Panc1 (cell line): Measurements from ENCODE around the gene ADCY9. TPM values are rescaled to one million over a fixed set of nuclear protein-coding genes. Genes with fewer than 3 reads are reported as not detected.

Experiments
- ATAC-seq: fragments of 200-7000 bp; cut with Tn5 transposase; 2 replicates; pipeline ENCODE4 v1.9.1; 2020; ENCODE audit warnings: mild to moderate bottlenecking, moderate library complexity
- BruUV-seq: library from RNA; stranded (reverse); fragments of 400-500 nt; replicated peaks from 2 replicates; lab custom pipeline; 2021; lab: Mats Ljungman, UMichigan
- CTCF ChIA-PET: fragments of 300-600 bp; sonication (Branson Sonifier 250); formaldehyde crosslinking; loops from one replicate; lab custom pipeline; 2022; ENCODE audit warnings: antibody characterized with exemption; lab: Charles Lee
- POLR2A ChIA-PET: fragments of 300-600 bp; sonication (Branson Sonifier 250); formaldehyde crosslinking; loops from one replicate; lab custom pipeline; 2022; ENCODE audit warnings: antibody characterized with exemption; lab: Charles Lee
- DNase-seq: peaks from one replicate; pipeline ENCODE4 v3.0.0-alpha.2; 2010; ENCODE audit warnings: low read depth, low spot score
- H3K27ac ChIP-seq: 2 replicates; pipeline ENCODE4 v1.5.1; 2011; ENCODE audit warnings: mild to moderate bottlenecking, low read length, inconsistent platforms
- H3K27me3 ChIP-seq: fragments of 200-500 bp; sonication (Bioruptor generic); 2 replicates; pipeline ENCODE4 v1.6.0; 2014; ENCODE audit warnings: low read length, inconsistent platforms; ENCODE audit not compliant: control insufficient read depth, insufficient read depth
- H3K36me3 ChIP-seq: fragments of 200-500 bp; sonication (Bioruptor generic); 2 replicates; pipeline ENCODE4 v1.5.1; 2014; ENCODE audit warnings: inconsistent platforms, mild to moderate bottlenecking, low read length, moderate library complexity; ENCODE audit not compliant: control insufficient read depth, insufficient read depth
- H3K4me1 ChIP-seq: 2 replicates; pipeline ENCODE4 v1.5.1; 2011; ENCODE audit warnings: inconsistent platforms, mild to moderate bottlenecking, low read length, moderate library complexity; ENCODE audit not compliant: control insufficient read depth, insufficient read depth
- H3K4me3 ChIP-seq, 2 experiments: 2 replicates each; pipeline ENCODE4 v1.5.1; 2011 to 2012; ENCODE audit warnings: low read depth in 2 of 2, low read length in 2 of 2, mild to moderate bottlenecking in 2 of 2, inconsistent platforms in 1 of 2, moderate library complexity in 1 of 2
- H3K9me3 ChIP-seq: fragments of 200-500 bp; sonication (Bioruptor generic); 2 replicates; pipeline ENCODE4 v1.5.1; 2014; ENCODE audit warnings: low read depth, mild to moderate bottlenecking, inconsistent platforms, low read length, moderate library complexity; ENCODE audit not compliant: control insufficient read depth, insufficient read depth
- POLR2AphosphoS5 ChIP-seq: IDR thresholded peaks from 2 replicates; pipeline ENCODE4 v1.6.1; 2012; ENCODE audit warnings: mild to moderate bottlenecking, low read depth, low read length, moderate library complexity
- SIN3A ChIP-seq: IDR thresholded peaks from 2 replicates; pipeline ENCODE4 v1.6.1; 2012; ENCODE audit warnings: low read depth, mild to moderate bottlenecking, low read length, moderate library complexity, borderline replicate concordance; ENCODE audit not compliant: insufficient read depth
- TCF7L2 ChIP-seq: IDR thresholded peaks from 2 replicates; pipeline ENCODE4 v1.6.1; 2011; ENCODE audit warnings: mild to moderate bottlenecking, low read depth, low read length, inconsistent platforms
- in situ Hi-C: cut with HindIII; loops from 2 replicates; pipeline ENCODE4 v1.10.0; 2016; ENCODE audit warnings: low sequenced_read_pairs, low pct_unique_long_range_greater_than_20kb
- intact Hi-C: fragments of 100-400 bp; cut with micrococcal nuclease; formaldehyde crosslinking; loops from one replicate; pipeline ENCODE4 v1.10.0; 2022; ENCODE audit not compliant: unreplicated experiment
- total RNA-seq: library from RNA; stranded (reverse); gene quantifications from one replicate; pipeline ENCODE4 v1.2.1, GENCODE V29; 2021; ENCODE audit not compliant: unreplicated experiment
- TF ChIP-seq, protein P1 (sequence below), 2 experiments: IDR thresholded peaks; 2 replicates each; pipeline ENCODE4 v1.6.1; 2011 to 2012; ENCODE audit warnings: low read depth in 2 of 2, control low read depth in 1 of 2, low read length in 1 of 2, mild to moderate bottlenecking in 1 of 2, moderate library complexity in 1 of 2; ENCODE audit not compliant: insufficient read depth in 1 of 2
- TF ChIP-seq, protein P2 (sequence below): fragments of 450-650 bp; IDR thresholded peaks from 2 replicates; pipeline ENCODE4 v1.5.1; 2017; ENCODE audit warnings: mild to moderate bottlenecking

ADCY9 gene
- total RNA-seq, 1 experiment from 2014 or later = 29.8 TPM

DNA sequence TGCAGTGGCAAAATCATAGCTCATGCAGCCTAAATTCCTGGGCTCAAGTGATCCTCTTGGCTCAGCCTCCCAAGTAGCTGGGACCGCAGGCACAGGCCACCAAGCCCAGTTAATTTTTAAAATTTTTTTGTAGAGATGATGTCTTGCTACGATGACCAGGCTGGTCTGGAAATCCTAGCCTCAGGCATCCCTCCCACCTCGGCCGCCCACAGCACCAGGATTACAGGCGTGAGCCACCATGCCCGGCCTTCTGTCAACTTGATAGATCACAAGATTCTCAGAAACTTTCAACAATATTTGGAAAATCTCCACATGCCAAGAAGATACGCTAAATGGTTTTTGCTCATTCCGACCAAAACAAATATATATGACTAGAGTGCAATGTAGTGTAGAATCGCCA lies 111.0 kb downstream of the ADCY9 start:
- Histone ChIP-seq H3K36me3 (no peaks in the 10 kb centered on the region), H3K9me3 (no peaks in the 10 kb centered on the region), H3K4me1 (no peaks in the 10 kb centered on the region), H3K27me3 (no peaks in the 10 kb centered on the region), H3K27ac (no peak overlapping the region), H3K4me3 (no peak overlapping the region)
- BruUV-seq = no TSS peak
- POLR2A ChIA-PET = no interaction called here
- TF ChIP-seq TCF7L2 = no peak
- TF ChIP-seq SIN3A = no peak
- TF ChIP-seq, protein P1, sequence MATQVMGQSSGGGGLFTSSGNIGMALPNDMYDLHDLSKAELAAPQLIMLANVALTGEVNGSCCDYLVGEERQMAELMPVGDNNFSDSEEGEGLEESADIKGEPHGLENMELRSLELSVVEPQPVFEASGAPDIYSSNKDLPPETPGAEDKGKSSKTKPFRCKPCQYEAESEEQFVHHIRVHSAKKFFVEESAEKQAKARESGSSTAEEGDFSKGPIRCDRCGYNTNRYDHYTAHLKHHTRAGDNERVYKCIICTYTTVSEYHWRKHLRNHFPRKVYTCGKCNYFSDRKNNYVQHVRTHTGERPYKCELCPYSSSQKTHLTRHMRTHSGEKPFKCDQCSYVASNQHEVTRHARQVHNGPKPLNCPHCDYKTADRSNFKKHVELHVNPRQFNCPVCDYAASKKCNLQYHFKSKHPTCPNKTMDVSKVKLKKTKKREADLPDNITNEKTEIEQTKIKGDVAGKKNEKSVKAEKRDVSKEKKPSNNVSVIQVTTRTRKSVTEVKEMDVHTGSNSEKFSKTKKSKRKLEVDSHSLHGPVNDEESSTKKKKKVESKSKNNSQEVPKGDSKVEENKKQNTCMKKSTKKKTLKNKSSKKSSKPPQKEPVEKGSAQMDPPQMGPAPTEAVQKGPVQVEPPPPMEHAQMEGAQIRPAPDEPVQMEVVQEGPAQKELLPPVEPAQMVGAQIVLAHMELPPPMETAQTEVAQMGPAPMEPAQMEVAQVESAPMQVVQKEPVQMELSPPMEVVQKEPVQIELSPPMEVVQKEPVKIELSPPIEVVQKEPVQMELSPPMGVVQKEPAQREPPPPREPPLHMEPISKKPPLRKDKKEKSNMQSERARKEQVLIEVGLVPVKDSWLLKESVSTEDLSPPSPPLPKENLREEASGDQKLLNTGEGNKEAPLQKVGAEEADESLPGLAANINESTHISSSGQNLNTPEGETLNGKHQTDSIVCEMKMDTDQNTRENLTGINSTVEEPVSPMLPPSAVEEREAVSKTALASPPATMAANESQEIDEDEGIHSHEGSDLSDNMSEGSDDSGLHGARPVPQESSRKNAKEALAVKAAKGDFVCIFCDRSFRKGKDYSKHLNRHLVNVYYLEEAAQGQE (IDR thresholded peaks at IDR 0.05; ENCODE audit: insufficient read depth in 1 of 2, low read depth in 2 of 2, low read length in 1 of 2) = no peak
- TF ChIP-seq POLR2AphosphoS5 = no peak
- TF ChIP-seq, protein P2, sequence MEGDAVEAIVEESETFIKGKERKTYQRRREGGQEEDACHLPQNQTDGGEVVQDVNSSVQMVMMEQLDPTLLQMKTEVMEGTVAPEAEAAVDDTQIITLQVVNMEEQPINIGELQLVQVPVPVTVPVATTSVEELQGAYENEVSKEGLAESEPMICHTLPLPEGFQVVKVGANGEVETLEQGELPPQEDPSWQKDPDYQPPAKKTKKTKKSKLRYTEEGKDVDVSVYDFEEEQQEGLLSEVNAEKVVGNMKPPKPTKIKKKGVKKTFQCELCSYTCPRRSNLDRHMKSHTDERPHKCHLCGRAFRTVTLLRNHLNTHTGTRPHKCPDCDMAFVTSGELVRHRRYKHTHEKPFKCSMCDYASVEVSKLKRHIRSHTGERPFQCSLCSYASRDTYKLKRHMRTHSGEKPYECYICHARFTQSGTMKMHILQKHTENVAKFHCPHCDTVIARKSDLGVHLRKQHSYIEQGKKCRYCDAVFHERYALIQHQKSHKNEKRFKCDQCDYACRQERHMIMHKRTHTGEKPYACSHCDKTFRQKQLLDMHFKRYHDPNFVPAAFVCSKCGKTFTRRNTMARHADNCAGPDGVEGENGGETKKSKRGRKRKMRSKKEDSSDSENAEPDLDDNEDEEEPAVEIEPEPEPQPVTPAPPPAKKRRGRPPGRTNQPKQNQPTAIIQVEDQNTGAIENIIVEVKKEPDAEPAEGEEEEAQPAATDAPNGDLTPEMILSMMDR = no peak
- in situ Hi-C loops = no loop called here
- CTCF ChIA-PET = no interaction called here
- intact Hi-C loops = no loop called here
- ATAC-seq = no peak
- no peak for DNase-seq

DNA sequence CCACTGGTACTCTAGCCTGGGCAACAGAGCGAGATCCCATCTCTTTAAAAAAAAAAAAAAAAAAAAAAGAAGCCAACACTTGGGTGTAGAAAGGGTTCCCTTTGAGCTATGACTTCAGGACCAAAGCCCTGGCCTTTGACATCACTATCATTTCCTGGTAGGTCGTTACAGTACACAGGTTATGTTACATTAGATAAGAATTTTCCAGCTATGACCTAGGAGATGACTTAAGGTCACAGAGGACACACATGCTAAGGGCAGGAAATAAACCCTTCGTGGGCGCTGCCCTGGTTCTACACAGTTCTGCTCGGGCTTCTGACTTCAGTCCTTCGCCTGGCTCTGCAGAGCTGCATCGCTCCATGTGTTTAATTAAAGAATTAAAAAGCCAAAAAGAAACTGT lies 112.0 kb downstream of the ADCY9 start:
- no peak overlapping the region for H3K27ac ChIP-seq
- TF ChIP-seq TCF7L2 = no peak
- no peak for TF ChIP-seq POLR2AphosphoS5
- no peak for TF ChIP-seq SIN3A
- TF ChIP-seq, protein P1 (IDR thresholded peaks at IDR 0.05; ENCODE audit: insufficient read depth in 1 of 2, low read depth in 2 of 2, low read length in 1 of 2) = no peak
- TF ChIP-seq, protein P2 = no peak
- H3K4me3 ChIP-seq = no peak overlapping the region
- no peaks in the 10 kb centered on the region for H3K36me3 ChIP-seq
- intact Hi-C loops = no loop called here
- ATAC-seq (no peak), DNase-seq (no peak)
- in situ Hi-C loops = no loop called here
- no TSS peak for BruUV-seq
- H3K27me3 ChIP-seq = no peaks in the 10 kb centered on the region
- no peaks in the 10 kb centered on the region for H3K9me3 ChIP-seq
- ChIA-PET CTCF (interaction anchor here (0.6 to 0.7 kb wide), 3 partner anchors 144 to 265 kb away, joined by 4 to 10 read pairs (median 6); no protein-coding TSS in a partner anchor), POLR2A (interaction anchor here (0.6 to 0.7 kb wide), 2 partner anchors 56 to 89 kb away, joined by 3 to 13 read pairs; no protein-coding TSS in a partner anchor)
- 0 out of 2 replicates have a peak, but pooled peaks cover 3% of the 10 kb centered on the region for H3K4me1 ChIP-seq
